AG04449 (cell line): ENCODE measurements around the gene KRTAP5-3.
A peak's percentile ranks its signal among the peaks of the same experiment; 100 is the strongest.

Source experiments
- CTCF ChIA-PET: fragments of 350-600 bp; formaldehyde crosslinking; extraction: SDS; loops from one replicate; lab custom pipeline; 2021; ENCODE audit warnings: antibody characterized with exemption; lab: Yijun Ruan, JAX
- POLR2A ChIA-PET: fragments of 400-600, 350-600 bp; formaldehyde crosslinking; extraction: SDS; loops from one replicate; lab custom pipeline; 2020; ENCODE audit warnings: antibody characterized with exemption, inconsistent platforms; lab: Yijun Ruan, JAX
- DNase-seq: peaks from one replicate; pipeline ENCODE4 v3.0.0-alpha.2; 2010; ENCODE audit warnings: low read depth, low spot score
- H3K4me3 ChIP-seq: 2 replicates; pipeline ENCODE4 v1.5.1; 2011; ENCODE audit warnings: low read depth, mild to moderate bottlenecking, control low read depth, low read length
- CTCF ChIP-seq: IDR thresholded peaks from one replicate; pipeline ENCODE4 v1.5.1; 2011; ENCODE audit warnings: mild to moderate bottlenecking, moderate library complexity, low read length, control low read depth, inconsistent platforms; ENCODE audit not compliant: insufficient read depth; ENCODE audit errors: missing control alignments

The KRTAP5-3 gene

GRCh38 chr11:1632053-1632714 is 23.9 kb upstream of the KRTAP5-3 start:
- CTCF ChIA-PET, result interaction anchor here (0.6 to 7.7 kb wide), 12 partner anchors 8 to 519 kb away, joined by 3 to 56 read pairs (median 6); partner anchors contain the start of gene KRTAP5-4
- no peak for TF ChIP-seq CTCF
- no peak overlapping the region for H3K4me3 ChIP-seq
- DNase-seq, result no peak
- POLR2A ChIA-PET, result no interaction called here

- DNase-seq, result no peak
- TF ChIP-seq CTCF, result no peak
- ChIA-PET POLR2A (no interaction called here), CTCF (interaction anchor here (0.9 to 7.7 kb wide), 14 partner anchors 9 to 520 kb away, joined by 3 to 56 read pairs (median 7); partner anchors contain the start of genes KRTAP5-3 and KRTAP5-4)
- H3K4me3 ChIP-seq, result no peak overlapping the region
Measured at GRCh38 chr11:1631066-1631568, 22.9 kb upstream of the KRTAP5-3 start.

GRCh38 chr11:1630271-1630670 is 22.0 kb upstream of the KRTAP5-3 start:
- DNase-seq, result no peak
- ChIA-PET CTCF (interaction anchor here (1.1 to 7.7 kb wide), 10 partner anchors 9 to 83 kb away, joined by 3 to 56 read pairs (median 7); partner anchors contain the start of gene KRTAP5-3), POLR2A (no interaction called here)
- H3K4me3 ChIP-seq, result no peak overlapping the region
- no peak for TF ChIP-seq CTCF

- DNase-seq, result no peak
- CTCF ChIA-PET, result interaction anchor here (1.2 to 7.7 kb wide), 10 partner anchors 9 to 82 kb away, joined by 4 to 56 read pairs (median 20); partner anchors contain the start of gene KRTAP5-3
- no peak within 1 kb of the TSS for H3K4me3 ChIP-seq
- POLR2A ChIA-PET, result no interaction called here
- no peak for TF ChIP-seq CTCF
Measured at GRCh38 chr11:1629326-1630185, 21.3 kb upstream of the KRTAP5-3 start, which contains the start of gene KRTAP5-5. KRTAP5-5 (plus strand) TSS chr11:1629775; CDS start chr11:1629841, 66 bp downstream.

- POLR2A ChIA-PET, result no interaction called here
- no peak overlapping the region for H3K4me3 ChIP-seq
- peak; percentile 95 for TF ChIP-seq CTCF
- CTCF ChIA-PET, result interaction anchor here (0.9 to 7.7 kb wide), 11 partner anchors 10 to 87 kb away, joined by 3 to 56 read pairs (median 8); no protein-coding TSS in a partner anchor
- no peak for DNase-seq
Measured at GRCh38 chr11:1628506-1629325, 20.5 kb upstream of the KRTAP5-3 start.
